NCI-H146 (cell line): Measurements from ENCODE around the gene ZCCHC12.
"Not testable (repeated sequence)": the region's sequence is repeated elsewhere in the genome, so short reads cannot be mapped to it uniquely, and the experiment has no call there.

Experiments
- DNase-seq: peaks from one replicate; lab custom pipeline; 2025; lab: John Stamatoyannopoulos, UW

Gene ZCCHC12

DNA sequence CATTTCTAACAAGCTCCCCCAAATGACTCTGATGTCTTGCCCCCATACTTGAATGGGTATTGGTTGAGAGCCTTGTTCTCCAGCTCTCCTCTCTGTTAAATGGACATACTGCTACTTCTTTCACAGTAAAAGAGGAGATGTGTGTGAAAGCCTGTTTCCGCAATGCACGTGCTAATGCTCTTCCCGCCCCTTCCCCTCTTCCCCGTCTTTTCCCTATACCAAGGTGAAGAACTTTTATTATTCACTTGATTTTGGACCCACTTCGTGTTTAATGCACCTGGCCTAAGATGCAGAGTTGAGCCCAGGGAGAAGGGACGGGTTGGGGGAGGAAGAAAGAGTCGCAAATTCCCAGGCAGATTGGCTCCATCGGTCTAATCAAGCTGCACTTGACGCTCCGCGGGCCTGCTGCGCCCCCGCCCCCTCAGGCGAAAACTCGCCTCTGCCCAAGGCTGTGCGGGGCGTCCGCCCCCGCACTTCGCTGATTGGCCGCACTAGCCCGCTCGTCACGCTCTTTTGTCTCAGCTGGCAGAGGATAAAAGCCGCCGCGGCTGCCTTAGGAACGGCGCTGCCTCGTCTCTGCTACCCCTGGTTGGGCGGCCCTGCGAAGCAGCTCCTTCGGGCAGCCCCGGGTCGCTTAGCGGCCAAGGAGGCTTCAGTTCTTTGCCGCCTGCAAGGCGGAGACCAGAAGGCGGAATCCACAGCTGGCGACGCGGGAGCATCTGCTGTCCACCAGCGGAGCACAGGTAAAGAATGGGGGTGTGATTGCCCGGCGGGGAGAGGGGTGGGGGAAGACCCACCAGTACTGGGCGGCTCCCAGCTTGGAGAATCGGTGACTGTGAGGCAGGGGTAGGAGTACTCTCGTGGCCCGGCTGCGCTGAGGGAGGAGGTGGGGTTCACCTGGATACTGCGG, at the start of gene ZCCHC12:
ZCCHC12 (plus strand) TSS at position 562 of the 910 bp plus-strand sequence. CDS start 1,421 bp downstream, outside the sequence.
- DNase-seq = peak; percentile 86

GRCh38 chrX:118779581-118779980, 44.0 kb upstream of the ZCCHC12 start:
- DNase-seq = no peak

DNA sequence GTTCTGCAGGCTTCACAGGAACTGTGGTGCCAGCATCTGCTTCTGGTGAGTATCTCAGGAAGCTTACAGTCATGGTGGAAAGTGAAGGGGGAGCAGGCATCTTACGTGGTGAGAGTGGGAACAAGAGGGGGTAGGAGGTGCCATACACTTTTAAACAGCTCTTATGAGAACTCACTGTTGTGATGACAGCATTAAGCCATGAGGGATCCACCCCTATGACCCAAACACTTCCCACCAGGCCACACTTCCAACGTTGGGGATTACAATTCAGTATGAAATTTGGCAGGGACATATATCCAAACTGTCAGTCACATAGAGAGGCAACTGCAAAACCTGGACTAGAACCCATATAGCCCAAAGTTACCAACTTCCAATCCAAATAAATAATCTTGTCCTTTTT, 43.1 kb upstream of the ZCCHC12 start:
- DNase-seq = no peak

DNA sequence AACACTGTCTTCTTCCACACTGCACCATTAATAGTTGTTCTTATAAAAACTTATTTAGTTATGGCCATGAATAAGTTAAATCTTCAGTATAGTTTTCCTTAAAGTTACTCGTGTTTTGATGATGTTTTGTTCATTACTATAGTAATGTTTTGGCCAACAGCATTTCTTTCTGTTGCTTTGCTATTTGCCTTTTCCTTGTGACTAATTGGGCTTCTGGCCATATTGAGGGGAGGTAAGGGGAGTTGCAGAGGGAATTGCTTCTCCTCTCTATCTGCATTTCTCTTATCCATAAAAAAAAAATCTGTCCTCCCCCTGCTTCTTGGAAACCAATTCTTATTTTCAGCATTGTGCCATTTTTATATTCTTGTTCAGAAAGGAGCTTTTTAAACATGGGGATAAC, 42.7 kb upstream of the ZCCHC12 start:
- no peak for DNase-seq

DNA sequence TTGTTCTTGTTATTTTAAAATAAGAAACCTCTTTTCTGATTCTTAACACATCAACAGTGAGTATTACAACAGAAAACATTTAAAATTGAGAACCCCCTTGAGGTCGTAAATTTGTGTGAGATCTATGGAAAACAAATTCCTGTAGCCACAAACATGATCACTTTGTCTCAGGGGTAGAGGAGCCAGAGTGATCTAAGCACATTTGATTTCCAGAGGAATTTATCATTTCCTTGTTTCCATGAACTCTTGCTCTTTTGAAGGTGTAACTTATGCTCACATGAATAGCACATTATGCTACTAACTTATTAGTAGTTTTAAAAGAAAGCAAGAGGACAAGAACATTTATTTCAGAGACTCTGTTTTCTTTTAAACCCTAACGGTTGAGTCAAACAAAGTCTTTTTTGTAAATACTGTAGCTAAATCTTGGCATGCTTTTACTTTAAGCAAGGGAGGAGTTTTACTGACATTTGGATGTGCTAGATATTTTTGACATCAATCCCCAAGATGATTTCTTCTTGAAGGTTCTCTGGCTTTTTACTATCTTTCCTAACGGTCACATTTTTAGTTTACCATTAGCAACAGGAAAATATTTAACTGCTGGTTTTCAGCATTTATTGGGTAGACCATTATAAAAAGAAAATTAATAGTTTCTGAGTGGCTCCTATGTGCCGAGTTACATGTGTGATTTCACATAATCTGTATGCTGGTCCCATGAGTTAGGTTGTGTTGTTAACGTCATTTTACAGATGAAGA, 27.9 kb upstream of the ZCCHC12 start:
- DNase-seq = no peak

DNA sequence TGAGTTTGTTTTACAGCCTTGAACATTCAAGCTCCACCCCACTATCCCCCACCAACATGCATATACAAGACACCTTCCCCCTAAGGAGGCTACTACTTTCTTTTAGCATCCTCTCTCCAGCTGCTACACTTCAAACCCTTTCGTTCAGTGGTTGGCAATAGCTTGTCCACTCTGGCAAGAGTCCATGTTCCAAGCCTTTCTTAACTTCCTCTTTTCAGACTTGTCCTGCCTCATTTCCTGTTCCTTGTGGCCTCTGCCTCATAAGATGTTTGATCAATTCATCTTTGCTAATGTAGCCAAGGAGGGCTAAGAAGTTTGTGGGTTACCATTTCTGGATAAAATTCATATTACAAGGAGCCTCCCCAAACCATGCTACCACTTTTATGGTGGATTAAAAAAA, 20.8 kb upstream of the ZCCHC12 start:
- no peak for DNase-seq

- peak; percentile 46 for DNase-seq
Measured at GRCh38 chrX:118807151-118808017, 16.2 kb upstream of the ZCCHC12 start.

GRCh38 chrX:118817257-118817656, 6.4 kb upstream of the ZCCHC12 start:
- DNase-seq = not testable (repeated sequence)

GRCh38 chrX:118824173-118824730, 628 bp downstream of the ZCCHC12 start:
- peak; percentile 20 for DNase-seq

DNA sequence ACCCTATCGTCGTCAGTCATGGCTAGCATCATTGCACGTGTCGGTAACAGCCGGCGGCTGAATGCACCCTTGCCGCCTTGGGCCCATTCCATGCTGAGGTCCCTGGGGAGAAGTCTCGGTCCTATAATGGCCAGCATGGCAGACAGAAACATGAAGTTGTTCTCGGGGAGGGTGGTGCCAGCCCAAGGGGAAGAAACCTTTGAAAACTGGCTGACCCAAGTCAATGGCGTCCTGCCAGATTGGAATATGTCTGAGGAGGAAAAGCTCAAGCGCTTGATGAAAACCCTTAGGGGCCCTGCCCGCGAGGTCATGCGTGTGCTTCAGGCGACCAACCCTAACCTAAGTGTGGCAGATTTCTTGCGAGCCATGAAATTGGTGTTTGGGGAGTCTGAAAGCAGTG, 1.6 kb downstream of the ZCCHC12 start:
- DNase-seq = no peak

- DNase-seq = peak; percentile 70
Measured at GRCh38 chrX:118839334-118839958, 15.8 kb downstream of the ZCCHC12 start.

DNA sequence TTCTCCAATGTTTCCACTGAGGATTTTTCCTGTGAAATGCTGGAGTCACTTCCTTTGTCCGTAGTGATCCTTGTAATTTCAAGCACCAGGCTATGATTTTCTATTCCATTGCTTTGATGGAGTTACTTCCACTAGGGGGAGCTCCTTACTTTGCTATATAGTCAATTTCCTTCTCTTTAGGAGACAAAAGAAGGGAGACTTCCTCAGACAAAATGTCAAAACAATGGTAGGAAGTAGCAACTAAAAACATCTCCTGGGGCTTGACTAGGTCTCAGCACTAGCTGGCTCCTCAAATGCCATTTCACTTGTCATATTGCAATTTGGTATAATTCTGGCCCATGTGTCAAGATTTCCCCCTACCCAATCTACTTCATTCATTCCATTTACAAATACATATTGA, 24.1 kb downstream of the ZCCHC12 start:
- peak; percentile 44 for DNase-seq

GRCh38 chrX:118853596-118853995, 30.0 kb downstream of the ZCCHC12 start:
- no peak for DNase-seq

DNA sequence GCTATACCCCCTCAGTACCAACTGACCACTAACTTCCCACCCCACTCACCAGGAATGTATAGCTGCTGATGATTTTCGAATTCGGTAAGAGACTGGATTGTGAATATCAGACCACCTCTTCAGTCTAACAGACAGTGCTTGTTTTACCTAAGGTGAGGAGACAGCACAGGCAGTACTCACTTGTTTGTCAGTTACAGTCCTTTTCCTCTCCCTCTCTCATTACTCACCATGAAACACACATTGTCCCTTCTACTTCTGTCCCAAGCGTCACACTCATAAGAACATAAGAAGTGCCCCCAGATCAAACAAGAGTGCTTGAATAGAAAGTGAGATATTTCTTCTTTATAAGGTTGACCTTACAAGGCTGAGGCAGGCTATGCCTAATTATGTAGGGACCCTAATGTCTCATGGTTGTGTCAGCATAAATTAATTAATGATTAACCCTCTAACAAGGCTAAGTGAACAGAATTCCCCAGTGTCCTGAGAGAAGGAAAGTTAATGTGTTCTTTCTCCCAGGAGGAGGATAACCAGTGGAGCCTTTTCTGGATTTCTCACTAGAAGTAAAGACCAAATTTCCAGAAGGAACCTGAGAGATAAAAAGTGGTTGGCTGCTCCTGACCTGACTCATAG, 32.2 kb downstream of the ZCCHC12 start:
- no peak for DNase-seq

DNA sequence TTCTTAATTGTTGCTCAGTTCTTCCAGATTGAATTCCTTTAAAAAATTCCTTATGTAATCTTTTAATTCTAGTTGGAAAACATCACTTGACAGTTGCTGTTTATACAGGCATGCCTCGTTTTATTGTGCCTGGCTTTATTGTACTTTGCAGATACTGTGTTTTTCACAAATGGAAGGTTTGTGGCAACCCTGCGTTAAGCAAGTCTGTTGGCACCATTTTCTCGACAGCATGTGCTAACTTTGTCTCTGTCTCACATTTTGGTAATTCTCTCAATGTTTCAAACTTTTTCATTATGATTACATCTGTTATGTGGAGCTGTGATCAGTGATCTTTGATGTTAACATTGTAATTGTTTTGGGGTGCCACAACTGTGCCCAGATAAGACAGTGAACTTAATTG, 33.4 kb downstream of the ZCCHC12 start:
- no peak for DNase-seq

DNA sequence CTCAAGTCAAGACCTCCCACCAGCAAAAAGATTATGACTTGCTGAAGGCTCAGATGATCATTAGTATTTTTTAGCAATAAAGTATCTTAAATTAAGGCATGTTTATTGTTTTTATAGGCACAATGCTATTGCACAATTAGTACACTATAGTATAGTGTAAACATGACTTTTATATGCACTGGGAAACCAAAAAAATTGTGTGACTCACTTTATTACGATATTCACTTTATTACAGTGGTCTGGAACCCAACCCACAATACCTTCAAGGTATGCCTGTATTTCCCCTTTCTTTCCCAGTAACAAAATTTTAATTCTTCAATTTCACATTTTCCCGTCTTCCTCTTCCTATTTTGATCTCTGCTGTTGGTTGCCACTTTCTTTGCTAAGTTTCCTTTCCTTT, 37.7 kb downstream of the ZCCHC12 start:
- DNase-seq = no peak

DNA sequence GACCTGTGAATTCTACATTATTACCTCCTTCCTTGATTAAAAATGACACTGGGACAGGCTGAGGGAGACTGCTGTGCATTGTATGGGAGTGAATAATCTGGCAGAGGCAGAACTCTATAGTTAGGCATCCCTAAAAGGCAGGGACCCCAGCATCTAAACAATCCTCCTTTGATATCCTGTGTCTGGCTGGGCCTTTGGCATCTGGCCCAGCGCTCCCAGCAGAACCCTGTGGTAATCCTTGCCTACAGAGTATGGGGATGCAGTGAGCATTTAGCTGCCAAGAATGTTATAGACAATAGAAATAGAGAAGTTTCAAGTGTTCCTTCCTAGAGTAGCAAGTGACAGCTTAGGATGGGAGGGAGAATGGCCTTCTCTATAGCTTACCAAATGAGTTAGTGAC, 38.5 kb downstream of the ZCCHC12 start:
- DNase-seq = no peak

DNA sequence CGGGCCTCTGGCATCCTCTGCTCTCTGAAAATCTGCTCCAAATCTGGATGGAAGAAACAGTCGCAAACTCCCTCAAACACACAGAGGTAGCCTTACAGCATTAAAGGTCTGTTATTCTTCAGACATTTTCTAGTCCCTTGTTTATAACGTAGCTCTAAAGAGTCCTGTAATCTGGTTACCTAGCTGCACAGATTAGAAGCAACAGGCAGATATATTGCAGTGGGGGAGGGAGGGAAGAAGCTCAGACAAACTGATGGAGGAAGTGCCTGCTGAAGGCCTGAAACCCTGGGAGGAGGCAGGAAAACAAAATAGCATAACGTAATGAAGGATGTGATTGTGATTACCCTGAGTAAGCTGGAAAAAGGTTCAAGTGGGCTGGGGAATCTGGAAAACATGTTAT, 39.4 kb downstream of the ZCCHC12 start:
- DNase-seq = no peak

DNA sequence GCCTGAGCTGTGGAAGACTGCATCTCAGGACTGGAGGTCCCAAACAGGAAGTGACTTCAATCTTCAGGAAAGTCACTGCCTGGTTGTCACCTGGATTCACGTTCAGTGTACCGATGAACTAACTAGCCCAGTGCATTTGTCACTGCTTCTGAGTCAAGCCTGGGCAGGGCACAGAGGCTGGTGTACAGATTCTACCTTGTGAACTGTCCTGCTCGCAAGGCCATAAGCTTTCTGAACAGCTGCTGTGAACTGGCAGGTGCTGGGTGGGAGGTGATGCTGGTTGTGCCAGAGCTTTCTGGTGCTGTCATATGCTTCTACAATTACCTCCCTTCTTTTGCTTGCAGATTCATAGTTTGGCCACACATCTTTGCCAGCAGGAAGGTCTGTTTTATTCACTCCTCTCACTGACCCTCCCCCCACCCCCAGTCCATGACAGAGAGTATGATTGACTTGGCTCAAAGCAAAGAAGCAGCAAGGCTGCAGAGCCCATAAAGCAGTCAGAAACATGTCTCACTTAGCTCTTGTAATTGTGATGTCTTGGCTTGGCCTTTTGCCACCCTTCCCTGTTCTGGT, 40.5 kb downstream of the ZCCHC12 start:
- DNase-seq = no peak

- DNase-seq = no peak
Measured at GRCh38 chrX:118865231-118865630, 41.6 kb downstream of the ZCCHC12 start.

- no peak for DNase-seq
Measured at GRCh38 chrX:118867251-118867650, 43.6 kb downstream of the ZCCHC12 start.
